GM19372 (cell line): ENCODE measurements around the gene SMIM27.
"Not testable (repeated sequence)": the region's sequence is repeated elsewhere in the genome, so short reads cannot be mapped to it uniquely, and the experiment has no call there.

ENCODE experiments used
- ATAC-seq: cut with Tn5 transposase; IDR thresholded peaks from one replicate; pipeline ENCODE4 v1.9.1; 2021; ENCODE audit warnings: mild to moderate bottlenecking, low read depth, moderate library complexity; ENCODE audit not compliant: unreplicated experiment

Gene SMIM27

GRCh38 chr9:32596096-32596865, 44.2 kb downstream of the SMIM27 start:
- ATAC-seq: no peak

- no peak for ATAC-seq
Measured at GRCh38 chr9:32596936-32597335, 44.8 kb downstream of the SMIM27 start.

- ATAC-seq: not testable (repeated sequence)
Measured at GRCh38 chr9:32599021-32599420, 46.9 kb downstream of the SMIM27 start.
